Glomerular endothelial cell (primary cell): ENCODE data around the gene GOLGA6B. TPM values are rescaled to one million over a fixed set of nuclear protein-coding genes. Genes with fewer than 3 reads are reported as not detected.
"Not testable (repeated sequence)": the region's sequence is repeated elsewhere in the genome, so short reads cannot be mapped to it uniquely, and the experiment has no call there.

Experiments used
- DNase-seq: peaks from one replicate; pipeline ENCODE4 v3.0.0-alpha.2; 2011; ENCODE audit warnings: low read depth, low spot score; ENCODE audit errors: extremely low read depth
- total RNA-seq: library from RNA; depleted of rRNA; stranded (reverse); fragments of >200 nt; gene quantifications from 2 replicates; pipeline ENCODE4 v1.2.3, GENCODE V29; 2015

Gene GOLGA6B
- total RNA-seq, result not detected in 2 replicates

GRCh38 chr15:72654397-72654796, at the start of gene GOLGA6B:
TSS of gene GOLGA6B (plus strand) at chr15:72654697. CDS start at chr15:72654738, 41 bp downstream.
- not testable (repeated sequence) for DNase-seq

DNA sequence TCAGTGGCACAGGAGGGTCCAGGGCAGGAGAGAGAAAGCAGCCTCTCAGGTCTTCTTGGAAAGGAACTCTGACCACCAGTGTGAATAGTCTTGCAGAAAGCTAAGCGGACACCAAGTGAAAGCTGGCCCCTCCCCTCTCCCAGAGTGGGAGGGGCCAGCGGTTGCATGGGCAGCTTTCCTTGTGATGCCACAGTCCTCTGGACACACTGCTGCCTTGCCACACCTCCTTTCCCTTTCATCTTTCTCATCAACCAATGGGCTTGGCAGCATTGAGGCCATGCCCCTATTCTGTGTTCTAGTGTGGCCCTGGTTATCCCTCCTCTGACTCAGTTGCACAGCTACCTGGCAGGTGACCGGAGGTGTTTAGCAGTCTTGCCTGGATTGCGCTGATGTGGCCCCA, 49.7 kb upstream of the GOLGA6B start:
- DNase-seq, result no peak

- not testable (repeated sequence) for DNase-seq
Observed at GRCh38 chr15:72608084-72608483, 46.4 kb upstream of the GOLGA6B start.

DNA sequence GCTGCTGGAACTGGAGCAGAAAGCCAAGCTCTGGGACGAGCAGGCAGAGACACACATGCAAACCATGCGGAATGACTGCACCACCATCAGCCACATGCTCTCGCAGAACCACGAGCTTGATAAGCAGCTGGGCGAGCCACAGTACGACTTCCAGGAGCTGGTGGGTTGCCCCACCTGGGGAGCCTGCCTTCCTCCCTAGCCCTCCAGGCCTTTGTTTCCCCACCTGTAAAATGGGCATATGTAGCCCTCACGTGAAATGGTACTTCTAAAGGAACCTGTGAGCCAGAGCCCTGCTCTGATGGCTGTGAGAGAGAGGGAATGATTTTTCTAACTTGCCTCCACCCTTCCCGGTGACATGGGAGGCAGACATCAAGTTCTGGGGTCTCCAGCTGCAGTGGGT, 44.6 kb upstream of the GOLGA6B start:
- DNase-seq, result no peak

DNA sequence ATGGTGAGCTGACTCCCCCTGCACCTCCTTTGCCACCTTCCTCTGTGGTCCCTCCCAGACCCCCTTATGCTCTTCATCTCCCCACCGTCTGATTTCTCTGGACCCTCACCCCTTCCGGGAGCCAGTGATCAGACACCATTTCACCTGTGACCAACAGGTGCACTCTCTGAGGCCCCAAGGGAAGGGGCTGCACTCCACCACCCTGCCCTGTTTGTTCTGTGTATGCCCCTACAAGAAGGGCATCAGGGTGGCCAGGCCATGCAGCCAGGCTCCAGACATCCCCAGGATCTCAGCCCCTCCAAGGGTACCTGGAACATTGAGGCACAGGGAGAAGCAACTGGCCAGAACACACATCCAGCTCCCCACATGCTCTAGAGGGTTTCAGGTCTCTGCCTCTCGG, 42.2 kb upstream of the GOLGA6B start:
- not testable (repeated sequence) for DNase-seq

DNA sequence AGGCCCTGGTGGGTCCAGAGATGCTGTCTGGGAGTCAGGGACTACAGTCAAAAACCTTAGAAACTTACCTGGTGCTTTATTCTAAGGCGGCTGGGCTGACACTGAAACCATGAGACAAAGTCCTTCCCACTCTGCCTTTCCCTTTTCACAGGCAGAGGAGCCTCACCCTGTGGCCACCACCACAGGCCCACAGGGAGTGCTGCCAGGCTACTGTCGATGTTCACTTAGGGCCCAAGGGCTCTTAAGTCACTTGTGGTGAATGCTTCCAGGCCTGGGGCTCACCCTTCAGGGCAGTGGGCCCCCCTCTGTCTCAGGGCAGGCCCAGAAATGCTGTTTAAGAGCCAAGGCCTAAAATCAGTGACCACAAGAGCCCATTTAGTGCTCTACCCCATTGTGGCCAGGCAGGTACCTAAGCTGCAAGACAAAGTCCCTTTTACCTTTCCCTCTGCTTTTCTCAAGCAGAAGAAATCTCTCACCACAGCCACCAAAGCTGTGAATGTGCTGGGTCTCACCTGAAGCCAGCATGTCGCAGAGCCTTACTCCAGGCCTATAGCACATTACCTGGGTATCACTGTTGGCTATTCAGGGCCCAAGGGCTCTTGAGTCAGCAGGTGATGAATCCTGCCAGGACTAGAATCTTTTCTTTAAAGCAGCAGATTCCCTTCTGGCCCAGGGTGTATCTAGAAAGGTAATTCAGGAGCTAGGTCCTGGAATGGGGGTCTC, 39.5 kb upstream of the GOLGA6B start:
- DNase-seq, result no peak

GRCh38 chr15:72615533-72616233, 38.8 kb upstream of the GOLGA6B start:
- DNase-seq, result not testable (repeated sequence)

GRCh38 chr15:72616491-72617210, 37.8 kb upstream of the GOLGA6B start:
- DNase-seq, result no peak

- DNase-seq, result not testable (repeated sequence)
Observed at GRCh38 chr15:72623854-72624253, 30.6 kb upstream of the GOLGA6B start.

- not testable (repeated sequence) for DNase-seq
Observed at GRCh38 chr15:72626153-72626552, 28.3 kb upstream of the GOLGA6B start.

GRCh38 chr15:72628249-72629067, 26.0 kb upstream of the GOLGA6B start:
- not testable (repeated sequence) for DNase-seq

- DNase-seq, result not testable (repeated sequence)
Observed at GRCh38 chr15:72629068-72629570, 25.4 kb upstream of the GOLGA6B start.

DNA sequence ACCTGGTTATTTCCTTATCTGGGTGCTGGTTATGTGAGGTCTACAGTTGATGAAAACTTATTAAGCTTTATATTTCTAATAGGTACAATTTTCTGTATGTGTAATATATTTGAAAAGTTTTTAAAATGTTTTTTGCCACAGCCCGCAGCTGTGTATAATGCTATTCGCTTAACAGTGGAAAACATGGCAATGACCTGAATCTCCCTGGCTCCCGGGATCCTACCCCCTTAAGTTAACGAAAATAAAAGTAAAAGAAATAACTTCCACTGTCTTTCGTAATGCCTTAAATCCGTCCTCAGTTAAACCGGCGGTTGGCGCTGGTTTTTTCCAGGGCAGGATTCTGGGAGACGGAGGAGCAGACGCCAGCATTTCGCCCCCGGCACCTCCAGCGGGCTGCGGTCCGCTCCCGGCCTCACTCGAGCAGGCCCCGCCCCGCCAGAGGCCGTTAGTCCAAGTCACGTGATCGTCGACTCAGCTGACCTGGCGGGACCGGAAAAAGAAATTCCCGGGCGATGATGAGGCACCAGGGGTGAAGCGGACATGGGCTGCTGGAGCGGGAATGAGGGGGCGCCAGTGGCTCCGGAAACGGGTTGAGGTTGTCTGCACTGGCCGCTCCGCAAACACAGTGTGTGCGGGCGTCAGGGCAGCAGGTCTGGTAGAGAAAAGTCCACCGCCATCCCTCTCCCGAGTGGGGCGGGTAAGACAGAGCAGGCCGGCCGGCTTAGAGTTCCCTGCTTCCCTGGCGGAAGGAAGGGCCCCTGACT, 17.8 kb upstream of the GOLGA6B start:
- not testable (repeated sequence) for DNase-seq

DNA sequence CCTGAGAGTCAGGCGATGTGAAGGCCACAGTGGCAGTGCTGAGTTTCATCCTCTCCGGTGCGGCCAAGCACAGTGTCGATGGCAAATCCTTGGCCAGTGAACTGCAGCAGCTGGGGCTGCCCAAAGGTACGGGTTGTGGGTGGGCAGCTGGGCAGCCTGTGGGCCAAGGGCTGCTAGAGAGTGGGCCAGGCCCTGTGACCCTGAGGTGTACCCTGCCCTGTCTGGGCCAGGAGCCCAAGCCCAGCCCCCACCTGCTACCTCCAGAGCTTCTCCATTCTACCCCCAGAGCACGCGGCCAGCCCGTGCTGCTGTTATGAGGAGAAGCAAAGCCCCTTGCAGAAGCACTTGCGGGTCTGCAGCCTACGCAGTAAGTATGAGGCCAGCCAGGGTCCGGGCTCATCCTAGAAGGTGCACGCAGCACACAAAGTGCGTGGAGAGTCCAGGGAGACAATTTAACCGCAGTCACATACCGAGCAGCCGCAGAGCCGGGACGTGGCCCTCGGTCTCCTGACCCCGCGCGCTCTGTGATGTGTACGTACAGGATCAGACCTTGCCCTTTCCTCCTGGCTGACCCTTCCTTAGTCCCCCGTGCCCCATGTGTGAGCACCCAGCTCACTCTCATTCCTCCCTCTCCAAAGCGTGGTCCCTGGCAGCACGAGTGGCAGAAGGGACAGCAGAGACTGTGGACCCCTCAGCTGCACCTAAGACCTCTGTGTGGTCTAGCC, 14.6 kb upstream of the GOLGA6B start:
- not testable (repeated sequence) for DNase-seq

DNA sequence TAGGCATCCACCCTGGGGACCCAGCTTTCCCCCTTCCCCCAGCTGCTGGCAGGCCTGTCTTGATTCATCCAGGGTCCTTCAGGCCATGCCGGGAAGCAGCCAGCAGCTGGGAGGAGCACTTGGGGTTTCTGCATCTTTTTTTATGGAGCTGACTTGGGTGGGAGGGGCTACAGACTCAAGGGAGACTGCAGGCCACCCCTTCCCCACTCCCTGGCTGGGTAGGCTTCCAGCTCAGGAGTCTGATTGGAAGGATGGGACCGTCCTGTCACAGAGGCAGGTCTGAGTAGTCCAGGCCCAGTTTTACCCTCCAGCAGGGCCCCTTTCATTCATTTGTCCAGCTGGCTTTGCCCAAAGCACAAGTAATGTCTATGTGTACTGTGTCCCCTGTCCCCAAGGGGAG, 12.2 kb upstream of the GOLGA6B start:
- not testable (repeated sequence) for DNase-seq

- not testable (repeated sequence) for DNase-seq
Observed at GRCh38 chr15:72648631-72649253, 5.8 kb upstream of the GOLGA6B start.

- not testable (repeated sequence) for DNase-seq
Observed at GRCh38 chr15:72656014-72656413, 1.5 kb downstream of the GOLGA6B start.

GRCh38 chr15:72661081-72661480, 6.6 kb downstream of the GOLGA6B start:
- not testable (repeated sequence) for DNase-seq
